ENCODE results near the gene FCSK. TPM values are rescaled to one million over a fixed set of nuclear protein-coding genes. Genes with fewer than 3 reads are reported as not detected.

Gene FCSK
- total and polyA plus RNA-seq, 2 donors, result 7.7 to 15.7 TPM

DNA sequence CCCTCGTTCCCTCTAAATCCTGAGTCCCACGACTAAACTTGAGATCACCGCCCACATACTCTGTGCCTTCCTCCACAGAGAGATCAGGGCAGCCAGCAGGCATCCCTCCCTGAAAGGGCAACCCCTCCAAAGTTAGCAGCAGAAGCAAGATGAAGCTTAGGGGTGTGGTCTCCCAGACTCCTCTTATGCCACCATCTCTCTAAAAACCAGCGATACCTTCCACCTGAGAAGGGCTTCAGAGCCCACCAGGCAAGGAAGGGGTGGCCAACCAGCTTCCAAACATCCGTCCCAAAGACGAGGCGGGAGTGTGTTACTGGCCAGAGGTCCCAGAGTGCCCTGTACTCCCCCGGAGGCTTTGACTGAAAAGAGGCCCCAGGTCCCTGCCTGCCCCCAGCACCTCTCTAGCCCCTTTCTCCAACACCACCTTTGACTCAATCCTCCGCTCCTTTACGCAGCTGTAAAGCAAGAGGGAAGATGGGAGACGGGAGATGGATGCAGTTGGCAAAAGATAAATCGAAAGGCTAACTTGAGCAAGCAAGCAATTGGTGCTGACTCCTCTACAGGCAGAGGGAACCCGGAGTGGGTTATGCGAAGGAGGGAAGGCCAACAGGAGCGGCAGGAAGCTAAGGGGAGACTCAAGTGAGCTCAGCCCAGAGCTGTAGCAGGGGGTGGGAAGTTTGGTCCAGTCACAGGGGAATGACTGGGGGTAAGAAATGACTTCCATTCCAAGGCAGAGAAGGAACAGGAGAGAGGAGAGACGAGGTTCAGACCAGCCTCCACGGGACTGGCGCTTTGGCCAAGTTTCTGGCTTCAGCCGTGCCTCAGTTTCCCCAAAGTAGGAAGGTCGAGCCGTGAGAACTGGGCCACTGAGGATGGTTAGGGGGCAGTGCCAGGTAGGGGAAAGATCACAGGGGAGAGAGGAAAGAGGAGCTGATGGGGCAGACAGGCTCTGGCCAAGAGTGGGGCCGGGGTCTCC, 16.5 kb upstream of the FCSK start:
- H3K27ac ChIP-seq (ENCODE audit: low read depth in 1 of 2, low read length in 1 of 2), result peak overlapping the region in 1 of 2 donors; percentile 22
- DNase-seq (ENCODE audit: low read depth in 6 of 9, low spot score in 9 of 9), result peak in 1 of 9 donors; percentile 51
- 32% methylated on average over 22 of the region's 22 CpGs for WGBS
- peak overlapping the region; percentile 69 to 92 for H3K4me3 ChIP-seq (ENCODE audit: low read length in 2 of 2)
- H3K27me3 ChIP-seq (ENCODE audit: control insufficient read depth in 2 of 2, insufficient read depth in 1 of 2, low read length in 1 of 2), result no peaks in the 10 kb centered on the region
- peaks cover 5 to 6% of the 10 kb centered on the region in 2 donors for H3K36me3 ChIP-seq (ENCODE audit: control insufficient read depth in 2 of 2, insufficient read depth in 2 of 2, low read length in 1 of 2)
- peaks cover 20 to 49% of the 10 kb centered on the region in 2 donors for H3K4me1 ChIP-seq (ENCODE audit: control insufficient read depth in 2 of 2, insufficient read depth in 2 of 2, low read length in 2 of 2)
- no peaks in the 10 kb centered on the region for H3K9me3 ChIP-seq (ENCODE audit: control insufficient read depth in 2 of 2, insufficient read depth in 1 of 2, low read length in 1 of 2)

- WGBS, result under 1% methylated on average over 39 of the region's 39 CpGs
- Histone ChIP-seq H3K9me3 (ENCODE audit: control insufficient read depth in 2 of 2, insufficient read depth in 1 of 2, low read length in 1 of 2) (no peaks in the 10 kb centered on the region), H3K27ac (ENCODE audit: low read depth in 1 of 2, low read length in 1 of 2) (peak overlapping the region in 1 of 2 donors; percentile 78), H3K36me3 (ENCODE audit: control insufficient read depth in 2 of 2, insufficient read depth in 2 of 2, low read length in 1 of 2) (peaks cover 5 to 6% of the 10 kb centered on the region in 2 donors), H3K4me3 (ENCODE audit: low read length in 2 of 2) (peak overlapping the region; percentile 69 to 92), H3K27me3 (ENCODE audit: control insufficient read depth in 2 of 2, insufficient read depth in 1 of 2, low read length in 1 of 2) (no peaks in the 10 kb centered on the region), H3K4me1 (ENCODE audit: control insufficient read depth in 2 of 2, insufficient read depth in 2 of 2, low read length in 2 of 2) (peaks cover 20 to 42% of the 10 kb centered on the region in 2 donors)
- no peak for DNase-seq (ENCODE audit: low read depth in 6 of 9, low spot score in 9 of 9)
These were observed 15.8 kb upstream of the FCSK start for GRCh38 chr16:70438585-70438968.

- peaks cover 5 to 6% of the 10 kb centered on the region in 2 donors for H3K36me3 ChIP-seq (ENCODE audit: control insufficient read depth in 2 of 2, insufficient read depth in 2 of 2, low read length in 1 of 2)
- H3K4me3 ChIP-seq (ENCODE audit: low read length in 2 of 2), result peak within 1 kb of the TSS; percentile 72 to 92
- under 1% methylated on average over 86 of the region's 86 CpGs for WGBS
- peak; percentile 86 to 98 (median 95) for DNase-seq (ENCODE audit: low read depth in 6 of 9, low spot score in 9 of 9)
- H3K9me3 ChIP-seq (ENCODE audit: control insufficient read depth in 2 of 2, insufficient read depth in 1 of 2, low read length in 1 of 2), result no peaks in the 10 kb centered on the region
- H3K27me3 ChIP-seq (ENCODE audit: control insufficient read depth in 2 of 2, insufficient read depth in 1 of 2, low read length in 1 of 2), result no peaks in the 10 kb centered on the region
- H3K4me1 ChIP-seq (ENCODE audit: control insufficient read depth in 2 of 2, insufficient read depth in 2 of 2, low read length in 2 of 2), result peaks cover 20 to 36% of the 10 kb centered on the region in 2 donors
- H3K27ac ChIP-seq (ENCODE audit: low read depth in 1 of 2, low read length in 1 of 2), result peak within 1 kb of the TSS; percentile 27 to 78
These were observed 15.2 kb upstream of the FCSK start, which contains the start of gene ST3GAL2 for GRCh38 chr16:70438969-70439862. ST3GAL2 (minus strand) TSS chr16:70439100; CDS start chr16:70398530, 40,570 bp downstream.

DNA sequence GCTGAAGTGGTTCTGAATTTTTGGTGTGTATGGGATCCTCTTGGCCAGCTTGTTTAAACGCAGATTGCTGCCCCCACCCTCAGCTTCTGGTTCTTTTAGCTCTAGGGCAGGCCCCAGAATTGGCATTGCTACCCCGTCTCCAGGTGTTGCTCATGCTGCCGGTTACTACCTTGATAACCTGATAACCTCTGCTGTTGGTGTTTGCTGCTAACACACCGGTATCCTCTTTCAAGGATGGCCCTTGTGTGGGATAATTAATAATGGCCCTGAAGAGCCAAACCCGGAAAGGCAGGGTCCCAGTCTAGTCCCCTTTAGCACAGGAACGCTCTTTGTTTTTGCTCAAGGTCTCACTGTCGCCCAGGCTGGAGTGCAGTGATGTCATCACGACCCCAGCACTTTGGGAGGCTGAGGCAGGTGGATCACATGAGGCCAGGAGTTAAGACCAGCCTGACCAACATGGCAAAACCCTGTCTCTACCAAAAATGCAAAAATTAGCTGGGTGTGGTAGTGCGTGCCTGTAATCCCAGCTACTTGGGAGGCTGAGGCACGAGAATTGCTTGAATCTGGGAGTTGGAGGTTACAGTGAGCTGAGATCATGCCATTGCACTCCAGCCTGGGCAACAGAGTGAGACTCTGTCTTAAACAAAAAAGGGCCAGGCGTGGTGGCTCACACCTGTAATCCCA, 14.2 kb upstream of the FCSK start:
- Histone ChIP-seq H3K4me1 (ENCODE audit: control insufficient read depth in 2 of 2, insufficient read depth in 2 of 2, low read length in 2 of 2) (peaks cover 14 to 26% of the 10 kb centered on the region in 2 donors), H3K36me3 (ENCODE audit: control insufficient read depth in 2 of 2, insufficient read depth in 2 of 2, low read length in 1 of 2) (no peaks in the 10 kb centered on the region), H3K27ac (ENCODE audit: low read depth in 1 of 2, low read length in 1 of 2) (no peak overlapping the region), H3K9me3 (ENCODE audit: control insufficient read depth in 2 of 2, insufficient read depth in 1 of 2, low read length in 1 of 2) (no peaks in the 10 kb centered on the region), H3K4me3 (ENCODE audit: low read length in 2 of 2) (no peak overlapping the region), H3K27me3 (ENCODE audit: control insufficient read depth in 2 of 2, insufficient read depth in 1 of 2, low read length in 1 of 2) (no peaks in the 10 kb centered on the region)
- WGBS, result 93% methylated on average over 11 of the region's 11 CpGs
- DNase-seq (ENCODE audit: low read depth in 6 of 9, low spot score in 9 of 9), result no peak

DNA sequence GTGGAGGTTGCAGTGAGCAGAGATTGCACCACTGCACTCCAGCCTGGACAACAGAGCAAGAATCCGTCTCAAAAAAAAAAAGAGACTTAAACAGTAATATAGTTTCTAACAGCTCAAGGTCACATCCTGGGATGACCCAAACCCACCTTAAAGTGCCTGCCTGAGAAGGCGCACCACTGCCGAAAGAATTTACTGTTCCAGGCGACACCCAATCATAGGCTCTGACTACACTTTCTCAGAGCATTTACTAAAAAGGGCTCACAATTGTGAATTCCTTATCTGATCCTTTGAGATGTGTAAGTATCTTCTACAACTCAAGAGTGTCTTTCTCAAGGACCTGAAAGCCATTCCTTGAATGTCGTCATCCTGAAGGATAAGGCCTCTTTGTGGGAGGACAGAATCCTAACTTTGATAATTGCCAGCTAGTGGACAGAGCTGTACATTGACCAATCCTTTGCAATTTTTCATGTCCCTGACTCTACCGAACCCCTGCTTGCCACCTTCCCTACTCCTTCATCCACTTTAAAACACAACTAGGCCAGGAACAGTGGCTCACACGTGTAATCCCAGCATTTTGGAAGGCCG, 12.9 kb upstream of the FCSK start:
- WGBS, result 96% methylated on average over 8 of the region's 8 CpGs
- H3K27ac ChIP-seq (ENCODE audit: low read depth in 1 of 2, low read length in 1 of 2), result no peak overlapping the region
- no peaks in the 10 kb centered on the region for H3K9me3 ChIP-seq (ENCODE audit: control insufficient read depth in 2 of 2, insufficient read depth in 1 of 2, low read length in 1 of 2)
- H3K36me3 ChIP-seq (ENCODE audit: control insufficient read depth in 2 of 2, insufficient read depth in 2 of 2, low read length in 1 of 2), result no peaks in the 10 kb centered on the region
- peaks cover 14 to 26% of the 10 kb centered on the region in 2 donors for H3K4me1 ChIP-seq (ENCODE audit: control insufficient read depth in 2 of 2, insufficient read depth in 2 of 2, low read length in 2 of 2)
- no peaks in the 10 kb centered on the region for H3K27me3 ChIP-seq (ENCODE audit: control insufficient read depth in 2 of 2, insufficient read depth in 1 of 2, low read length in 1 of 2)
- DNase-seq (ENCODE audit: low read depth in 6 of 9, low spot score in 9 of 9), result no peak
- H3K4me3 ChIP-seq (ENCODE audit: low read length in 2 of 2), result no peak overlapping the region

GRCh38 chr16:70442344-70442743, 12.1 kb upstream of the FCSK start:
- peaks cover 7 to 19% of the 10 kb centered on the region in 2 donors for H3K4me1 ChIP-seq (ENCODE audit: control insufficient read depth in 2 of 2, insufficient read depth in 2 of 2, low read length in 2 of 2)
- no peaks in the 10 kb centered on the region for H3K36me3 ChIP-seq (ENCODE audit: control insufficient read depth in 2 of 2, insufficient read depth in 2 of 2, low read length in 1 of 2)
- no peak for DNase-seq (ENCODE audit: low read depth in 6 of 9, low spot score in 9 of 9)
- H3K4me3 ChIP-seq (ENCODE audit: low read length in 2 of 2), result no peak overlapping the region
- H3K27me3 ChIP-seq (ENCODE audit: control insufficient read depth in 2 of 2, insufficient read depth in 1 of 2, low read length in 1 of 2), result no peaks in the 10 kb centered on the region
- 96% methylated on average over 7 of the region's 7 CpGs for WGBS
- no peak overlapping the region for H3K27ac ChIP-seq (ENCODE audit: low read depth in 1 of 2, low read length in 1 of 2)
- H3K9me3 ChIP-seq (ENCODE audit: control insufficient read depth in 2 of 2, insufficient read depth in 1 of 2, low read length in 1 of 2), result no peaks in the 10 kb centered on the region

GRCh38 chr16:70444249-70445063, 9.9 kb upstream of the FCSK start:
- DNase-seq (ENCODE audit: low read depth in 6 of 9, low spot score in 9 of 9), result no peak
- no peaks in the 10 kb centered on the region for H3K36me3 ChIP-seq (ENCODE audit: control insufficient read depth in 2 of 2, insufficient read depth in 2 of 2, low read length in 1 of 2)
- no peak overlapping the region for H3K27ac ChIP-seq (ENCODE audit: low read depth in 1 of 2, low read length in 1 of 2)
- H3K27me3 ChIP-seq (ENCODE audit: control insufficient read depth in 2 of 2, insufficient read depth in 1 of 2, low read length in 1 of 2), result no peaks in the 10 kb centered on the region
- peaks cover 3 to 6% of the 10 kb centered on the region in 2 donors for H3K4me1 ChIP-seq (ENCODE audit: control insufficient read depth in 2 of 2, insufficient read depth in 2 of 2, low read length in 2 of 2)
- 97% methylated on average over 4 of the region's 4 CpGs for WGBS
- H3K9me3 ChIP-seq (ENCODE audit: control insufficient read depth in 2 of 2, insufficient read depth in 1 of 2, low read length in 1 of 2), result no peaks in the 10 kb centered on the region
- no peak overlapping the region for H3K4me3 ChIP-seq (ENCODE audit: low read length in 2 of 2)

DNA sequence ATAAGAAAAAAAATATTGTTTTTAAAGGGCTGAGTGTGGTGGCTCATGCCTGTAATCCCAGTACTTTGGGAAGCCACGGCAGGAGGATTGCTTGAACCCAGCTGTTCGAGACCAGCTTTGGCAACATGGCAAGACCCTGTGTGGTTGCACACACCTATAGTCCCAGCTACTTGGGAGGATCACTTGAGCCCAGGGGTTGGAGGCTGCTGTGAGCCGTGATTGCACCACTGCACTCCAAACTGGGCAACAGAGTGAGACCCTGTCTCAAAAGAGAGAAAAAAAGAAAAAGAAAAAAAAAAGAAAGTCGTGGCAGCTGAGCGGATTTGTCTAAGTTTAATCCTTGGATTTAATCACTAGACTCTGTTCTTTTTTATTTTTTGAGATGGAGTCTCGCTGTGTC, 6.3 kb upstream of the FCSK start:
- H3K4me3 ChIP-seq (ENCODE audit: low read length in 2 of 2), result no peak overlapping the region
- H3K36me3 ChIP-seq (ENCODE audit: control insufficient read depth in 2 of 2, insufficient read depth in 2 of 2, low read length in 1 of 2), result no peaks in the 10 kb centered on the region
- DNase-seq (ENCODE audit: low read depth in 6 of 9, low spot score in 9 of 9), result no peak
- WGBS, result 97% methylated on average over 6 of the region's 6 CpGs
- H3K27me3 ChIP-seq (ENCODE audit: control insufficient read depth in 2 of 2, insufficient read depth in 1 of 2, low read length in 1 of 2), result peaks cover 0 to 15% of the 10 kb centered on the region in 2 donors
- H3K4me1 ChIP-seq (ENCODE audit: control insufficient read depth in 2 of 2, insufficient read depth in 2 of 2, low read length in 2 of 2), result no peaks in the 10 kb centered on the region
- H3K9me3 ChIP-seq (ENCODE audit: control insufficient read depth in 2 of 2, insufficient read depth in 1 of 2, low read length in 1 of 2), result no peaks in the 10 kb centered on the region
- no peak overlapping the region for H3K27ac ChIP-seq (ENCODE audit: low read depth in 1 of 2, low read length in 1 of 2)

Measured in thymus (tissue), 11 donors.